Activated naive CD8-positive, alpha-beta T cell treated with anti-CD3 and anti-CD28 coated beads, Interleukin-2, amount 50 U/mL, for 24 hours (primary cell): ENCODE results near the gene ACTR2.
"Not testable (repeated sequence)": the region's sequence is repeated elsewhere in the genome, so short reads cannot be mapped to it uniquely, and the experiment has no call there.

Experiments
- ATAC-seq: fragments of 150-1000 bp; cut with Tn5 transposase; one replicate; pipeline ENCODE4 v1.10.0; 2021
- DNase-seq: peaks from one replicate; pipeline ENCODE4 v3.0.0; 2021
- H3K27ac Mint-ChIP-seq: one replicate; pipeline ENCODE4 v1.8.0; 2021; ENCODE audit warnings: mild to moderate bottlenecking, mixed read lengths
- H3K27me3 Mint-ChIP-seq: one replicate; pipeline ENCODE4 v1.8.0; 2021; ENCODE audit warnings: mixed read lengths
- H3K36me3 Mint-ChIP-seq: one replicate; pipeline ENCODE4 v1.8.0; 2021; ENCODE audit warnings: low read depth, mixed read lengths
- H3K4me1 Mint-ChIP-seq: one replicate; pipeline ENCODE4 v1.8.0; 2021; ENCODE audit warnings: mixed read lengths
- H3K4me3 Mint-ChIP-seq: one replicate; pipeline ENCODE4 v1.8.0; 2021; ENCODE audit warnings: mild to moderate bottlenecking, moderate library complexity, mixed read lengths
- H3K9me3 Mint-ChIP-seq: one replicate; pipeline ENCODE4 v1.8.0; 2021; ENCODE audit warnings: mixed read lengths

The ACTR2 gene

GRCh38 chr2:65257866-65258265 lies 30.2 kb downstream of the ACTR2 start:
- not testable (repeated sequence) for ATAC-seq, H3K9me3 Mint-ChIP-seq, H3K4me3 Mint-ChIP-seq, DNase-seq, H3K4me1 Mint-ChIP-seq, H3K27me3 Mint-ChIP-seq
- Mint-ChIP-seq H3K36me3 (peaks cover 33% of the 10 kb centered on the region), H3K27ac (peak overlapping the region; percentile 32)

- H3K27me3 Mint-ChIP-seq: no peaks in the 10 kb centered on the region
- no peak for DNase-seq
- peaks cover 40% of the 10 kb centered on the region for H3K36me3 Mint-ChIP-seq
- ATAC-seq: no peak
- no peaks in the 10 kb centered on the region for H3K9me3 Mint-ChIP-seq
- peaks cover 16% of the 10 kb centered on the region for H3K4me1 Mint-ChIP-seq
- H3K4me3 Mint-ChIP-seq: no peak overlapping the region
- H3K27ac Mint-ChIP-seq: no peak overlapping the region
Observed at GRCh38 chr2:65261676-65262075, 34.0 kb downstream of the ACTR2 start.

GRCh38 chr2:65263262-65263661 lies 35.6 kb downstream of the ACTR2 start:
- no peaks in the 10 kb centered on the region for H3K27me3 Mint-ChIP-seq
- H3K36me3 Mint-ChIP-seq: peaks cover 37% of the 10 kb centered on the region
- DNase-seq (no peak), ATAC-seq (no peak)
- H3K9me3 Mint-ChIP-seq: no peaks in the 10 kb centered on the region
- H3K27ac Mint-ChIP-seq: no peak overlapping the region
- no peak overlapping the region for H3K4me3 Mint-ChIP-seq
- H3K4me1 Mint-ChIP-seq: peaks cover 11% of the 10 kb centered on the region

GRCh38 chr2:65263986-65264385 lies 36.4 kb downstream of the ACTR2 start:
- Mint-ChIP-seq H3K9me3 (no peaks in the 10 kb centered on the region), H3K36me3 (peaks cover 39% of the 10 kb centered on the region), H3K27ac (no peak overlapping the region), H3K4me1 (peaks cover 11% of the 10 kb centered on the region), H3K27me3 (no peaks in the 10 kb centered on the region), H3K4me3 (no peak overlapping the region)
- DNase-seq (no peak), ATAC-seq (no peak)

- H3K9me3 Mint-ChIP-seq: no peaks in the 10 kb centered on the region
- peaks cover 43% of the 10 kb centered on the region for H3K36me3 Mint-ChIP-seq
- peaks cover 11% of the 10 kb centered on the region for H3K4me1 Mint-ChIP-seq
- ATAC-seq: no peak
- no peaks in the 10 kb centered on the region for H3K27me3 Mint-ChIP-seq
- H3K27ac Mint-ChIP-seq: no peak overlapping the region
- no peak for DNase-seq
- no peak overlapping the region for H3K4me3 Mint-ChIP-seq
Observed at GRCh38 chr2:65264821-65265670, 37.4 kb downstream of the ACTR2 start.

GRCh38 chr2:65265671-65266045 lies 38.0 kb downstream of the ACTR2 start:
- Mint-ChIP-seq H3K27me3 (no peaks in the 10 kb centered on the region), H3K36me3 (peaks cover 45% of the 10 kb centered on the region), H3K4me3 (no peak overlapping the region), H3K9me3 (no peaks in the 10 kb centered on the region), H3K4me1 (peaks cover 11% of the 10 kb centered on the region), H3K27ac (no peak overlapping the region)
- DNase-seq (no peak), ATAC-seq (no peak)

- H3K36me3 Mint-ChIP-seq: peaks cover 42% of the 10 kb centered on the region
- no peak overlapping the region for H3K4me3 Mint-ChIP-seq
- H3K27ac Mint-ChIP-seq: peak overlapping the region; percentile 18
- ATAC-seq (no peak), DNase-seq (no peak)
- peaks cover 11% of the 10 kb centered on the region for H3K4me1 Mint-ChIP-seq
- no peaks in the 10 kb centered on the region for H3K9me3 Mint-ChIP-seq
- H3K27me3 Mint-ChIP-seq: no peaks in the 10 kb centered on the region
Observed at GRCh38 chr2:65267008-65267407, 39.4 kb downstream of the ACTR2 start.

GRCh38 chr2:65268957-65269356 lies 41.3 kb downstream of the ACTR2 start:
- no peak for DNase-seq

GRCh38 chr2:65273344-65273743 lies 45.7 kb downstream of the ACTR2 start:
- Mint-ChIP-seq H3K4me1 (peaks cover 9% of the 10 kb centered on the region), H3K27me3 (no peaks in the 10 kb centered on the region), H3K4me3 (no peak overlapping the region), H3K27ac (no peak overlapping the region), H3K9me3 (no peaks in the 10 kb centered on the region), H3K36me3 (peaks cover 25% of the 10 kb centered on the region)
- ATAC-seq (no peak), DNase-seq (no peak)

More at GRCh38 chr2:65268957-65269356, 41.3 kb downstream of the ACTR2 start:
- Mint-ChIP-seq H3K9me3 (no peaks in the 10 kb centered on the region), H3K4me3 (no peak overlapping the region), H3K27ac (no peak overlapping the region), H3K36me3 (peaks cover 53% of the 10 kb centered on the region), H3K4me1 (peaks cover 11% of the 10 kb centered on the region), H3K27me3 (no peaks in the 10 kb centered on the region)
- ATAC-seq: no peak

- Mint-ChIP-seq H3K9me3 (no peaks in the 10 kb centered on the region), H3K4me3 (no peak overlapping the region), H3K27ac (no peak overlapping the region), H3K27me3 (no peaks in the 10 kb centered on the region), H3K36me3 (peaks cover 12% of the 10 kb centered on the region), H3K4me1 (peaks cover 19% of the 10 kb centered on the region)
- ATAC-seq (no peak), DNase-seq (no peak)
Observed at GRCh38 chr2:65275141-65275915, 47.7 kb downstream of the ACTR2 start.

- Mint-ChIP-seq H3K4me1 (peaks cover 19% of the 10 kb centered on the region), H3K27ac (no peak overlapping the region), H3K9me3 (no peaks in the 10 kb centered on the region), H3K4me3 (no peak overlapping the region), H3K36me3 (peaks cover 11% of the 10 kb centered on the region), H3K27me3 (no peaks in the 10 kb centered on the region)
- ATAC-seq: no peak
- no peak for DNase-seq
Observed at GRCh38 chr2:65276609-65277008, 49.0 kb downstream of the ACTR2 start.

GRCh38 chr2:65277118-65277517 lies 49.5 kb downstream of the ACTR2 start:
- H3K4me1 Mint-ChIP-seq: peaks cover 19% of the 10 kb centered on the region

GRCh38 chr2:65277791-65278483 lies 50.3 kb downstream of the ACTR2 start:
- DNase-seq (no peak), ATAC-seq (peak; percentile 77)
- Mint-ChIP-seq H3K9me3 (no peaks in the 10 kb centered on the region), H3K4me1 (peaks cover 19% of the 10 kb centered on the region), H3K4me3 (no peak overlapping the region), H3K36me3 (peaks cover 4% of the 10 kb centered on the region), H3K27ac (no peak overlapping the region), H3K27me3 (no peaks in the 10 kb centered on the region)

More at GRCh38 chr2:65277118-65277517, 49.5 kb downstream of the ACTR2 start:
- DNase-seq (no peak), ATAC-seq (no peak)
- no peaks in the 10 kb centered on the region for H3K27me3 Mint-ChIP-seq
- H3K4me3 Mint-ChIP-seq: no peak overlapping the region
- peaks cover 10% of the 10 kb centered on the region for H3K36me3 Mint-ChIP-seq
- H3K27ac Mint-ChIP-seq: no peak overlapping the region
- no peaks in the 10 kb centered on the region for H3K9me3 Mint-ChIP-seq

GRCh38 chr2:65278531-65278981 lies 50.9 kb downstream of the ACTR2 start:
- Mint-ChIP-seq H3K36me3 (peaks cover 3% of the 10 kb centered on the region), H3K4me3 (no peak overlapping the region), H3K27me3 (no peaks in the 10 kb centered on the region), H3K4me1 (peaks cover 19% of the 10 kb centered on the region), H3K9me3 (no peaks in the 10 kb centered on the region), H3K27ac (no peak overlapping the region)
- ATAC-seq (no peak), DNase-seq (no peak)
